OCI-LY7 (cell line): ENCODE data around the gene IDUA. TPM values are rescaled to one million over a fixed set of nuclear protein-coding genes. Genes with fewer than 3 reads are reported as not detected.

Experiments
- BruUV-seq: library from RNA; stranded (reverse); fragments of 400-500 nt; replicated peaks from 2 replicates; lab custom pipeline; 2021; lab: Mats Ljungman, UMichigan
- CTCF ChIA-PET: fragments of 300-600 bp; sonication (Branson Sonifier 250); formaldehyde crosslinking; loops from one replicate; lab custom pipeline; 2022; ENCODE audit warnings: antibody characterized with exemption; ENCODE audit not compliant: unreplicated experiment; lab: Charles Lee
- POLR2A ChIA-PET: fragments of 300-600 bp; sonication (Branson Sonifier 250); formaldehyde crosslinking; loops from one replicate; lab custom pipeline; 2022; ENCODE audit warnings: antibody characterized with exemption; lab: Charles Lee
- DNase-seq: peaks from one replicate; pipeline ENCODE4 v3.0.0-alpha.2; 2015; ENCODE audit warnings: low spot score
- H2AFZ ChIP-seq: fragments of 200-600 bp; sonication (generic), shearing (Covaris generic); 2 replicates; pipeline ENCODE4 v1.6.1; 2014; ENCODE audit warnings: mild to moderate bottlenecking, antibody characterized with exemption, low read length, moderate library complexity
- H3K27ac ChIP-seq: fragments of 200-600 bp; sonication (generic); 2 replicates; pipeline ENCODE4 v1.5.1; 2014; ENCODE audit warnings: mixed run types, low read depth, mild to moderate bottlenecking, moderate library complexity, low read length, inconsistent platforms; ENCODE audit not compliant: poor library complexity, severe bottlenecking
- H3K36me3 ChIP-seq: fragments of 200-600 bp; sonication (generic); 2 replicates; pipeline ENCODE4 v1.6.1; 2014; ENCODE audit warnings: mild to moderate bottlenecking, antibody characterized with exemption, low read length, moderate library complexity, mixed read lengths; ENCODE audit not compliant: insufficient read depth
- H3K4me1 ChIP-seq: fragments of 200-600 bp; sonication (generic); 2 replicates; pipeline ENCODE4 v1.5.1; 2014; ENCODE audit warnings: mild to moderate bottlenecking, low read length; ENCODE audit not compliant: insufficient read depth, poor library complexity, severe bottlenecking
- H3K4me2 ChIP-seq: fragments of 200-600 bp; sonication (generic); 2 replicates; pipeline ENCODE4 v1.6.1; 2014; ENCODE audit warnings: mild to moderate bottlenecking, low read length
- H3K4me3 ChIP-seq: fragments of 200-600 bp; sonication (generic); 2 replicates; pipeline ENCODE4 v1.5.1; 2014; ENCODE audit warnings: mild to moderate bottlenecking, low read depth, low read length; ENCODE audit not compliant: poor library complexity, severe bottlenecking
- H3K79me2 ChIP-seq: fragments of 200-600 bp; sonication (generic); 2 replicates; pipeline ENCODE4 v1.6.1; 2016; ENCODE audit warnings: low read depth, mild to moderate bottlenecking, low read length, moderate library complexity, mixed read lengths; ENCODE audit not compliant: insufficient read depth
- H3K9me2 ChIP-seq: fragments of 200-600 bp; sonication (generic); 2 replicates; pipeline ENCODE4 v1.6.1; 2016; ENCODE audit warnings: mild to moderate bottlenecking, low read length, mixed read lengths; ENCODE audit not compliant: insufficient read depth
- H3K9me3 ChIP-seq: fragments of 200-600 bp; sonication (generic); 2 replicates; pipeline ENCODE4 v1.6.1; 2014; ENCODE audit warnings: mild to moderate bottlenecking, mixed run types, low read length, mixed read lengths
- H4K20me1 ChIP-seq: fragments of 200-600 bp; sonication (generic); 2 replicates; pipeline ENCODE4 v1.6.1; 2014; ENCODE audit warnings: mild to moderate bottlenecking, antibody characterized with exemption, low read length, moderate library complexity, mixed read lengths; ENCODE audit not compliant: insufficient read depth
- CTCF ChIP-seq: fragments of 200-600 bp; sonication (generic); conservative IDR thresholded peaks from 2 replicates; pipeline ENCODE4 v1.5.1; 2014; ENCODE audit warnings: mild to moderate bottlenecking, antibody characterized with exemption, low read length, moderate library complexity, mixed read lengths
- EZH2phosphoT487 ChIP-seq: fragments of 200-600 bp; sonication (generic); IDR thresholded peaks from 2 replicates; pipeline ENCODE4 v1.6.1; 2018; ENCODE audit warnings: low read depth, borderline replicate concordance, mild to moderate bottlenecking, mixed run types, antibody characterized with exemption, low read length, moderate library complexity, mixed read lengths
- intact Hi-C: fragments of 100-400 bp; cut with micrococcal nuclease; formaldehyde crosslinking; loops from one replicate; pipeline ENCODE4 v1.10.0; 2022; ENCODE audit not compliant: unreplicated experiment
- total RNA-seq, 2 experiments: library from RNA; depleted of rRNA in 1 of 2; stranded (reverse); fragments of >200 nt in 1 of 2; shearing (Covaris generic) in 1 of 2; gene quantifications; 2 replicates each; pipeline ENCODE4 v1.2.3, GENCODE V29; 2014 to 2022

The IDUA gene
- total RNA-seq, 2 experiments from 2014 or later, result 12.3 to 15.7 TPM

GRCh38 chr4:1012034-1012739, 25.3 kb downstream of the IDUA start:
- H3K9me3 ChIP-seq, result no peaks in the 10 kb centered on the region
- ChIA-PET POLR2A (no interaction called here), CTCF (no interaction called here)
- peak overlapping the region; percentile 66 for H3K4me2 ChIP-seq
- H4K20me1 ChIP-seq, result no peaks in the 10 kb centered on the region
- peak; percentile 19 for DNase-seq
- H2AFZ ChIP-seq, result no peak overlapping the region
- peaks cover 29% of the 10 kb centered on the region for H3K4me1 ChIP-seq
- no peak for TF ChIP-seq CTCF
- no peak for TF ChIP-seq EZH2phosphoT487
- H3K9me2 ChIP-seq, result no peaks in the 10 kb centered on the region
- no peaks in the 10 kb centered on the region for H3K36me3 ChIP-seq
- intact Hi-C loops, result loop anchor here (5.0 to 10.0 kb wide), 2 partner anchors 233 to 335 kb away; partner anchors contain the start of genes CTBP1 and UVSSA
- no TSS peak for BruUV-seq
- H3K4me3 ChIP-seq, result peak overlapping the region; percentile 64
- no peaks in the 10 kb centered on the region for H3K79me2 ChIP-seq
- no peak overlapping the region for H3K27ac ChIP-seq

- Histone ChIP-seq H4K20me1 (no peaks in the 10 kb centered on the region), H3K27ac (no peak overlapping the region), H3K4me3 (no peak overlapping the region), H3K9me2 (no peaks in the 10 kb centered on the region), H3K9me3 (no peaks in the 10 kb centered on the region), H3K36me3 (no peaks in the 10 kb centered on the region), H2AFZ (no peak overlapping the region), H3K4me1 (peaks cover 29% of the 10 kb centered on the region), H3K79me2 (no peaks in the 10 kb centered on the region), H3K4me2 (no peak overlapping the region)
- POLR2A ChIA-PET, result no interaction called here
- no peak for DNase-seq
- CTCF ChIA-PET, result no interaction called here
- intact Hi-C loops, result loop anchor here (5.0 to 10.0 kb wide), 2 partner anchors 231 to 334 kb away; partner anchors contain the start of genes CTBP1 and UVSSA
- TF ChIP-seq CTCF, result no peak
- TF ChIP-seq EZH2phosphoT487, result no peak
- BruUV-seq, result no TSS peak
These were observed 26.6 kb downstream of the IDUA start for GRCh38 chr4:1013225-1014073.
